Measurements from ENCODE around the gene FNDC3B. TPM values are rescaled to one million over a fixed set of nuclear protein-coding genes. Genes with fewer than 3 reads are reported as not detected.

Gene FNDC3B
- total and polyA plus RNA-seq, 2 of the 8 experiments (the other 6 are each of a cell fraction or from before 2014, with no cell fraction given) = 14.1 to 44.4 TPM

- H3K79me1 ChIP-seq (ENCODE audit: low read depth, low read length) = no peaks in the 10 kb centered on the region
- H2BK5ac ChIP-seq (ENCODE audit: low read depth, low read length) = no peak overlapping the region
- H3K9ac ChIP-seq (replicated peaks in 1 of 4; ENCODE audit: extremely low read depth in 1 of 4, low read depth in 3 of 4, low read length in 3 of 4) = no peak overlapping the region
- H2BK12ac ChIP-seq (ENCODE audit: low read depth, low read length) = no peak overlapping the region
- peaks cover 19 to 29% of the 10 kb centered on the region in 2 experiments for H3K9me3 ChIP-seq (ENCODE audit: insufficient read depth in 2 of 2, low read depth in 1 of 2, low read length in 1 of 2)
- H4K5ac ChIP-seq (ENCODE audit: insufficient read length, low read depth, low read length) = no peak overlapping the region
- H2AFZ ChIP-seq (ENCODE audit: low read length) = no peak overlapping the region
- no peak overlapping the region for H3K27ac ChIP-seq (ENCODE audit: low read depth, low read length)
- peaks cover 0 to 10% (median 3%) of the 10 kb centered on the region in 4 experiments; a peak in 3 of 7 replicates for H3K4me1 ChIP-seq (replicated peaks in 1 of 4; ENCODE audit: control insufficient read depth in 3 of 4, insufficient read depth in 4 of 4, low read length in 3 of 4)
- no peak overlapping the region for H2AK5ac ChIP-seq (ENCODE audit: low read depth, low read length)
- POLR2A ChIA-PET (ENCODE audit: partially characterized antibody) = interaction anchor here (1.0 to 1.5 kb wide), 3 partner anchors 9 to 119 kb away, joined by 3 read pairs; no protein-coding TSS in a partner anchor
- no peak overlapping the region for H2BK20ac ChIP-seq (ENCODE audit: low read length)
- H3K36me3 ChIP-seq (ENCODE audit: control insufficient read depth in 2 of 4, insufficient read depth in 4 of 4, low read length in 3 of 4) = peaks cover 0 to 22% (median 6%) of the 10 kb centered on the region in 4 experiments; a peak in 4 of 8 replicates
- no peak overlapping the region for H4K91ac ChIP-seq (replicated peaks; ENCODE audit: insufficient read length, low read length)
- no peak overlapping the region for H2BK120ac ChIP-seq (replicated peaks; ENCODE audit: low read depth, low read length)
- no peak overlapping the region for H3K18ac ChIP-seq (ENCODE audit: extremely low read depth, low read length)
- FAIRE-seq = no peak
- CTCF ChIA-PET (ENCODE audit: partially characterized antibody) = interaction anchor here (1.2 to 1.4 kb wide), 2 partner anchors 8 to 421 kb away, joined by 3 to 4 read pairs; no protein-coding TSS in a partner anchor
- H4K20me1 ChIP-seq (replicated peaks in 1 of 2; ENCODE audit: control insufficient read depth in 1 of 2, insufficient read depth in 2 of 2, low read length in 2 of 2) = no peaks in the 10 kb centered on the region
- no peak overlapping the region for H2BK15ac ChIP-seq (ENCODE audit: low read length)
- no peaks in the 10 kb centered on the region for H3K23me2 ChIP-seq (ENCODE audit: low read depth, low read length)
- no peak overlapping the region for H3K4me3 ChIP-seq (ENCODE audit: extremely low read depth in 1 of 4, insufficient read depth in 2 of 4, low read depth in 3 of 4, low read length in 4 of 4)
- DNase-seq (ENCODE audit: low read depth in 1 of 2, low spot score in 2 of 2) = no peak
- no peaks in the 10 kb centered on the region for H3K27me3 ChIP-seq (replicated peaks in 1 of 4; ENCODE audit: control insufficient read depth in 3 of 4, extremely low read depth in 1 of 4, insufficient read depth in 3 of 4, low read length in 3 of 4)
- H3K4ac ChIP-seq (replicated peaks; ENCODE audit: insufficient read length, low read depth, low read length) = no peak overlapping the region
- H3K23ac ChIP-seq (ENCODE audit: insufficient read length) = no peak overlapping the region
- H3K14ac ChIP-seq (ENCODE audit: insufficient read length) = no peak overlapping the region
- no peak overlapping the region for H3K4me2 ChIP-seq (ENCODE audit: insufficient read depth in 1 of 2, low read depth in 2 of 2, low read length in 2 of 2)
- H3K79me2 ChIP-seq (ENCODE audit: control insufficient read depth in 1 of 2, insufficient read depth in 2 of 2, low read length in 2 of 2) = peaks cover 0 to 6% of the 10 kb centered on the region in 2 experiments; a peak in 1 of 4 replicates
- H4K8ac ChIP-seq (ENCODE audit: extremely low read depth, insufficient read depth, low read length) = no peak overlapping the region
- H3K56ac ChIP-seq (replicated peaks; ENCODE audit: insufficient read length, low read depth, low read length) = no peak overlapping the region
- WGBS, 2 experiments (ENCODE audit: extremely low coverage in 1 of 2, insufficient coverage in 1 of 2, insufficient read length in 1 of 2, insufficient replicate concordance in 2 of 2, low coverage in 1 of 2, low lambda C conversion rate in 2 of 2, missing lambda C conversion rate in 1 of 2) = 90% methylated on average over 2 of the region's 2 CpGs; no CpG with 5 or more reads in 1 of the 2 experiments
- TF ChIP-seq GABPA (IDR thresholded peaks at IDR 0.05; ENCODE audit: borderline replicate concordance, insufficient read depth, low read length) = no peak
- TF ChIP-seq GTF2F1 (IDR thresholded peaks at IDR 0.05; ENCODE audit: borderline replicate concordance, low read depth, low read length) = no peak
- TF ChIP-seq NRF1 (IDR thresholded peaks at IDR 0.05; ENCODE audit: low read depth, low read length) = no peak
- no peak for TF ChIP-seq RNF2 (IDR thresholded peaks at IDR 0.05; ENCODE audit: borderline replicate concordance, low read depth, low read length, missing control alignments, poor library complexity, severe bottlenecking)
- no peak for TF ChIP-seq RFX5 (IDR thresholded peaks at IDR 0.05; ENCODE audit: borderline replicate concordance, low read depth, low read length)
- TF ChIP-seq POLR2AphosphoS5 (IDR thresholded peaks at IDR 0.05; ENCODE audit: low read depth, low read length) = no peak
- no peak for TF ChIP-seq CEBPB (IDR thresholded peaks at IDR 0.05; ENCODE audit: low read depth, low read length)
- TF ChIP-seq CREB1 (IDR thresholded peaks at IDR 0.05) = no peak
- no peak for TF ChIP-seq CBX8 (IDR thresholded peaks at IDR 0.05; ENCODE audit: borderline replicate concordance, low read depth, low read length)
- no peak for TF ChIP-seq SIRT6 (IDR thresholded peaks at IDR 0.05; ENCODE audit: low read length)
- TF ChIP-seq NANOG (IDR thresholded peaks at IDR 0.05; ENCODE audit: insufficient read depth, low read depth, low read length, poor library complexity, severe bottlenecking) = no peak
- no peak for TF ChIP-seq SRF (IDR thresholded peaks at IDR 0.05; ENCODE audit: low read depth, low read length)
- TF ChIP-seq TAF1 (IDR thresholded peaks at IDR 0.05; ENCODE audit: low read depth, low read length) = no peak
- TF ChIP-seq, protein P1, sequence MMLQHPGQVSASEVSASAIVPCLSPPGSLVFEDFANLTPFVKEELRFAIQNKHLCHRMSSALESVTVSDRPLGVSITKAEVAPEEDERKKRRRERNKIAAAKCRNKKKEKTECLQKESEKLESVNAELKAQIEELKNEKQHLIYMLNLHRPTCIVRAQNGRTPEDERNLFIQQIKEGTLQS (IDR thresholded peaks at IDR 0.05; ENCODE audit: insufficient read depth, low read depth, low read length) = no peak
Observed at GRCh38 chr3:172245241-172245640, 205.9 kb downstream of the FNDC3B start.
